B cell (primary cell): ENCODE data around the gene TBC1D20.

Experiments used
- EZH2 ChIP-seq: IDR thresholded peaks from 2 replicates; pipeline ENCODE4 v1.6.1; 2012; ENCODE audit warnings: borderline replicate concordance, low read depth, mild to moderate bottlenecking, moderate library complexity, low read length; ENCODE audit not compliant: insufficient read depth, poor library complexity, severe bottlenecking
- TF ChIP-seq, protein P1 (sequence below): fragments of 200-600 bp; IDR thresholded peaks from one replicate; pipeline ENCODE4 v1.8.0; 2022; ENCODE audit warnings: antibody characterized with exemption, mild to moderate bottlenecking

- TF ChIP-seq, protein P1, sequence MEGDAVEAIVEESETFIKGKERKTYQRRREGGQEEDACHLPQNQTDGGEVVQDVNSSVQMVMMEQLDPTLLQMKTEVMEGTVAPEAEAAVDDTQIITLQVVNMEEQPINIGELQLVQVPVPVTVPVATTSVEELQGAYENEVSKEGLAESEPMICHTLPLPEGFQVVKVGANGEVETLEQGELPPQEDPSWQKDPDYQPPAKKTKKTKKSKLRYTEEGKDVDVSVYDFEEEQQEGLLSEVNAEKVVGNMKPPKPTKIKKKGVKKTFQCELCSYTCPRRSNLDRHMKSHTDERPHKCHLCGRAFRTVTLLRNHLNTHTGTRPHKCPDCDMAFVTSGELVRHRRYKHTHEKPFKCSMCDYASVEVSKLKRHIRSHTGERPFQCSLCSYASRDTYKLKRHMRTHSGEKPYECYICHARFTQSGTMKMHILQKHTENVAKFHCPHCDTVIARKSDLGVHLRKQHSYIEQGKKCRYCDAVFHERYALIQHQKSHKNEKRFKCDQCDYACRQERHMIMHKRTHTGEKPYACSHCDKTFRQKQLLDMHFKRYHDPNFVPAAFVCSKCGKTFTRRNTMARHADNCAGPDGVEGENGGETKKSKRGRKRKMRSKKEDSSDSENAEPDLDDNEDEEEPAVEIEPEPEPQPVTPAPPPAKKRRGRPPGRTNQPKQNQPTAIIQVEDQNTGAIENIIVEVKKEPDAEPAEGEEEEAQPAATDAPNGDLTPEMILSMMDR = no peak
- no peak for TF ChIP-seq EZH2
These were observed 71.2 kb downstream of the TBC1D20 start for GRCh38 chr20:391041-391711.
